PC-9 (cell line): ENCODE measurements around the gene FAM222B. TPM values are rescaled to one million over a fixed set of nuclear protein-coding genes. Genes with fewer than 3 reads are reported as not detected.

ENCODE experiments used
- BruUV-seq: library from RNA; stranded (reverse); fragments of 400-500 nt; replicated peaks from 2 replicates; lab custom pipeline; 2021; lab: Mats Ljungman, UMichigan
- CTCF ChIA-PET: fragments of 300-600 bp; sonication (Branson Sonifier 250); formaldehyde crosslinking; loops from one replicate; lab custom pipeline; 2022; ENCODE audit warnings: antibody characterized with exemption; lab: Charles Lee
- POLR2A ChIA-PET: fragments of 300-600 bp; sonication (Branson Sonifier 250); formaldehyde crosslinking; loops from one replicate; lab custom pipeline; 2022; ENCODE audit warnings: antibody characterized with exemption; ENCODE audit not compliant: unreplicated experiment; lab: Charles Lee
- DNase-seq, 2 experiments: peaks; one replicate each; pipeline versions ENCODE4 v3.0.0 to v3.0.0-alpha.2; 2015 to 2022; ENCODE audit warnings: mixed read lengths in 1 of 2
- H2AFZ ChIP-seq: fragments of 200-600 bp; sonication (generic); 2 replicates; pipeline ENCODE4 v1.8.1; 2017; ENCODE audit warnings: antibody characterized with exemption
- H3F3A ChIP-seq: fragments of 200-600 bp; sonication (generic); 2 replicates; pipeline ENCODE4 v1.8.1; 2017; ENCODE audit warnings: antibody characterized with exemption, mild to moderate bottlenecking, low read depth; ENCODE audit not compliant: insufficient read depth
- H3K27ac ChIP-seq: fragments of 200-600 bp; sonication (generic); 2 replicates; pipeline ENCODE4 v1.6.1; 2016; ENCODE audit warnings: mixed run types
- H3K27me3 ChIP-seq: fragments of 200-600 bp; sonication (generic); 2 replicates; pipeline ENCODE4 v1.6.1; 2016; ENCODE audit warnings: low read depth, mixed run types; ENCODE audit not compliant: insufficient read depth
- H3K36me3 ChIP-seq: fragments of 200-600 bp; sonication (generic); 2 replicates; pipeline ENCODE4 v1.6.1; 2016; ENCODE audit warnings: low read depth, mixed run types
- H3K4me1 ChIP-seq: fragments of 200-600 bp; sonication (generic); replicated peaks from 2 replicates; pipeline ENCODE4 v1.6.1; 2016; ENCODE audit warnings: mixed run types; ENCODE audit not compliant: insufficient read depth
- H3K4me2 ChIP-seq: fragments of 200-600 bp; sonication (generic); 2 replicates; pipeline ENCODE4 v1.6.1; 2017; ENCODE audit warnings: mixed run types
- H3K4me3 ChIP-seq: fragments of 200-600 bp; sonication (generic); 2 replicates; pipeline ENCODE4 v1.6.1; 2016; ENCODE audit warnings: mixed run types
- H3K79me2 ChIP-seq: fragments of 200-600 bp; sonication (generic); 2 replicates; pipeline ENCODE4 v1.6.1; 2017; ENCODE audit warnings: low read depth, mixed run types
- H3K9me2 ChIP-seq: fragments of 200-600 bp; sonication (generic); 2 replicates; pipeline ENCODE4 v1.8.1; 2017; ENCODE audit warnings: mild to moderate bottlenecking; ENCODE audit not compliant: insufficient read depth
- H3K9me3 ChIP-seq: fragments of 200-600 bp; sonication (generic); 2 replicates; pipeline ENCODE4 v1.8.1; 2016; ENCODE audit warnings: low read depth; ENCODE audit not compliant: insufficient read depth
- H4K20me1 ChIP-seq: fragments of 200-600 bp; sonication (generic); 2 replicates; pipeline ENCODE4 v1.8.1; 2017; ENCODE audit not compliant: insufficient read depth
- EZH2 ChIP-seq: fragments of 200-600 bp; sonication (generic); IDR thresholded peaks from 2 replicates; pipeline ENCODE4 v1.8.0; 2017; ENCODE audit warnings: antibody characterized with exemption, low read depth
- intact Hi-C: fragments of 100-400 bp; cut with micrococcal nuclease; formaldehyde crosslinking; loops from one replicate; pipeline ENCODE4 v1.10.0; 2022; ENCODE audit not compliant: unreplicated experiment
- total RNA-seq: library from RNA; stranded (reverse); gene quantifications from 2 replicates; pipeline ENCODE4 v1.2.3, GENCODE V29; 2021
- TF ChIP-seq, protein P1 (sequence below): fragments of 200-600 bp; sonication (generic); conservative IDR thresholded peaks from 2 replicates; pipeline ENCODE4 v1.6.1; 2017; ENCODE audit warnings: mixed run types, antibody characterized with exemption, mild to moderate bottlenecking, moderate library complexity

Gene FAM222B
- total RNA-seq, 1 experiment from 2014 or later = 26.4 TPM

DNA sequence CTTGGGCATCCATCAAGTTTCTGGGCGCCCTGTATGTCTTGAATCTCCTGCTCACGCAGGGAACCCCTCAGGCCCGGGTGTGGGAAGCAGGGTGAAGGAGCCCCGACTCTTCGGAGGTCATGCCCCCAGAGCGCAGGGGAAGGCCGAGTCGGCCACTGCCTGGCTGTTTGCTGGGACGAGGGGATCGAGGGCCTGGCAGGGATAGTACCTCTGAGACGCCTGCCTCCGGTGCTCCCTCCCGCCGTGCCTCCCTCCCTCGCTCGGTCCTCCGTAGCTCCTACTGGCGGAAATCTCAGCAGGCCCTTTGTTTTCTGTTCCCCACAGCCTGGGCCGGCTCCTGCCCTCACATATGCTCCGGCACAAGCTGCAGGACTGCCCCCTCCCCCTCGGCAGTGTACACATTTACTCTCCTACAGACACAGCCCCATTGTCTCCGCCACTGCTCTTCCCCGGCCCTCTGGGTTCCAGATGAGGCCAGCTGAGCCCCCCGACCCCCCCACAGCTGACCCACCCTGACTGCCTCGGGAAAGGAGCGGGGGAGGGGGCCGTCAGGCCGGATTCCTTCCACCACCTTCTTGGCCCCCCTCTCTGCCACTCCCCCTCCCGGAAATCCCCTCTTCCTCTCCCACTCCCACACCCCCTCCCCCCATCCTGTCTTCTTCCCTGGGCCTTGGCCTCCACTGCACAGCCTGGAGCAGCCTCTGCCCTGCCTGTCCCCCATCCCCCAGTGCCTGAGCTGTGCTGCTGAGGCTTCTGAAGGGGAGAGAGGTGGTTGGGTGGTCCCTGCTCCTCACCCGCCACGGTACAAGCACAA, 97.4 kb downstream of the FAM222B start:
- Histone ChIP-seq H4K20me1 (peaks cover 28% of the 10 kb centered on the region), H3K9me3 (no peaks in the 10 kb centered on the region), H3K36me3 (peaks cover 20% of the 10 kb centered on the region), H3F3A (peaks cover 76% of the 10 kb centered on the region), H3K79me2 (peaks cover 55% of the 10 kb centered on the region), H3K4me3 (peak overlapping the region; percentile 97), H3K4me1 (peaks cover 55% of the 10 kb centered on the region), H3K9me2 (no peaks in the 10 kb centered on the region), H3K4me2 (peak overlapping the region; percentile 90), H3K27me3 (no peaks in the 10 kb centered on the region), H3K27ac (peak overlapping the region; percentile 96), H2AFZ (no peak overlapping the region)
- TF ChIP-seq, protein P1, sequence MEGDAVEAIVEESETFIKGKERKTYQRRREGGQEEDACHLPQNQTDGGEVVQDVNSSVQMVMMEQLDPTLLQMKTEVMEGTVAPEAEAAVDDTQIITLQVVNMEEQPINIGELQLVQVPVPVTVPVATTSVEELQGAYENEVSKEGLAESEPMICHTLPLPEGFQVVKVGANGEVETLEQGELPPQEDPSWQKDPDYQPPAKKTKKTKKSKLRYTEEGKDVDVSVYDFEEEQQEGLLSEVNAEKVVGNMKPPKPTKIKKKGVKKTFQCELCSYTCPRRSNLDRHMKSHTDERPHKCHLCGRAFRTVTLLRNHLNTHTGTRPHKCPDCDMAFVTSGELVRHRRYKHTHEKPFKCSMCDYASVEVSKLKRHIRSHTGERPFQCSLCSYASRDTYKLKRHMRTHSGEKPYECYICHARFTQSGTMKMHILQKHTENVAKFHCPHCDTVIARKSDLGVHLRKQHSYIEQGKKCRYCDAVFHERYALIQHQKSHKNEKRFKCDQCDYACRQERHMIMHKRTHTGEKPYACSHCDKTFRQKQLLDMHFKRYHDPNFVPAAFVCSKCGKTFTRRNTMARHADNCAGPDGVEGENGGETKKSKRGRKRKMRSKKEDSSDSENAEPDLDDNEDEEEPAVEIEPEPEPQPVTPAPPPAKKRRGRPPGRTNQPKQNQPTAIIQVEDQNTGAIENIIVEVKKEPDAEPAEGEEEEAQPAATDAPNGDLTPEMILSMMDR = no peak
- no peak for TF ChIP-seq EZH2
- intact Hi-C loops = loop anchor here (5.0 kb wide), 1 partner anchor 207 kb away; the partner anchor contains the start of gene PHF12
- CTCF ChIA-PET = interaction anchor here (2.7 kb wide), 1 partner anchor 18 kb away, joined by 47 read pairs; the partner anchor contains the start of gene TLCD1
- TSS peak; percentile 61 for BruUV-seq
- DNase-seq = no peak
- POLR2A ChIA-PET = interaction anchor here (0.7 to 1.2 kb wide), 3 partner anchors 16 to 63 kb away, joined by 4 to 5 read pairs (median 5); partner anchors contain the start of gene NEK8

DNA sequence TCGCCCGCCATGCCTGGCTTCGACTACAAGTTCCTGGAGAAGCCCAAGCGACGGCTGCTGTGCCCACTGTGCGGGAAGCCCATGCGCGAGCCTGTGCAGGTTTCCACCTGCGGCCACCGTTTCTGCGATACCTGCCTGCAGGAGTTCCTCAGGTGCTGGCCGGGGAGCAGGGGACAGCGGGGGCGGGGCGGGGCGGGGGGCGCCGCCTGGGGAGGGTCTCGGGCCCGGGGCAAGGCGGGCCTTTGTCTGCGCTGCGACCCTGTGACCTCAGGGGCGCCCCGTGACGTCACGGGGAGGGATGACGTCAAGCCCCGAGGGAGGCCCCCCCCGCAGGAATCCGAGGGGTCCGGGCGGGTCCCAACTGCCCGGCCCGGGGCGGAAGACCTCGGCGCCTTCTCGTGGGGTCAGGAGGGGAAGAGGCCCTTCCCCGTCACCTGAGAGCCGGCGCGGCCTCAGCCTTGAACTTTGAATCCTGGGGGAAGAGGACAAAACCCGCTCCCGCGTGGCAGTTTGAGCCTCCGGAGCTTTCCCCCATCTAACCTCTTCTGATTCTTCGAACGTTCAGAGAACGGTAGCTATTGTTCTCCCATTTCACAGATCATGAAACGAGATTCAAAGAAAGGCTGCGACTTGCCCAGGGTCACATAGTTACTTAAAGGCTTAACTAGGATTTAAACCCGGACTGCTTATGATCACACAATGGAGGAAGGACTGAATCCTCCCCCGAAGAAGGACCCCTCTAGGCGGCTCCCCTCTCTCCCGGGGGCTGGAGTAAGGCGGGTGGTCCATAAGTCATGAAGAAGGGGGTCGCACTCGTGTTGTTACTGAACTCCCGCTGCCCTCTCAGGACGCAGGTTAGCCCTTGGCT, 98.3 kb downstream of the FAM222B start:
- intact Hi-C loops = no loop called here
- POLR2A ChIA-PET = interaction anchor here (0.8 to 1.4 kb wide), 3 partner anchors 17 to 25 kb away, joined by 5 to 75 read pairs (median 9); partner anchors contain the start of genes NEK8, RPL23A and TLCD1

More for the DNA sequence above, 98.3 kb downstream of the FAM222B start:
- CTCF ChIA-PET = interaction anchor here (2.2 kb wide), 1 partner anchor 17 kb away, joined by 28 read pairs; the partner anchor contains the start of genes NEK8 and TLCD1
- BruUV-seq = no TSS peak
- Histone ChIP-seq H3K27me3 (no peaks in the 10 kb centered on the region), H3K36me3 (peaks cover 15% of the 10 kb centered on the region), H4K20me1 (peaks cover 23% of the 10 kb centered on the region; the same call in 1 of the 2 replicates), H3F3A (peaks cover 69% of the 10 kb centered on the region), H3K9me2 (no peaks in the 10 kb centered on the region), H3K4me3 (peak overlapping the region; percentile 97), H3K4me1 (peaks cover 48% of the 10 kb centered on the region), H3K4me2 (peak overlapping the region; percentile 90), H3K9me3 (no peaks in the 10 kb centered on the region; the same call in 1 of the 2 replicates), H3K79me2 (peaks cover 48% of the 10 kb centered on the region), H3K27ac (peak overlapping the region; percentile 96), H2AFZ (no peak overlapping the region)
- TF ChIP-seq, protein P1 = 0 out of 2 replicates have a peak, but pooled peaks have one; percentile 8
- TF ChIP-seq EZH2 = no peak
- DNase-seq = peak; percentile 35 to 53
